Stimulated activated CD4-positive, alpha-beta T cell treated with anti-CD3 and anti-CD28 coated beads, TNF-alpha, amount 100 ng/mL, for 4 hours (primary cell): ENCODE results near the gene CACNG5.
"Not testable (repeated sequence)": the region's sequence is repeated elsewhere in the genome, so short reads cannot be mapped to it uniquely, and the experiment has no call there.

Experiments used
- DNase-seq, 3 experiments: peaks; one replicate each; pipeline ENCODE4 v3.0.0-alpha.2; 2020; ENCODE audit warnings: low read depth in 3 of 3

CACNG5 gene

GRCh38 chr17:66849851-66850580, 15.1 kb downstream of the CACNG5 start:
- DNase-seq = no peak

DNA sequence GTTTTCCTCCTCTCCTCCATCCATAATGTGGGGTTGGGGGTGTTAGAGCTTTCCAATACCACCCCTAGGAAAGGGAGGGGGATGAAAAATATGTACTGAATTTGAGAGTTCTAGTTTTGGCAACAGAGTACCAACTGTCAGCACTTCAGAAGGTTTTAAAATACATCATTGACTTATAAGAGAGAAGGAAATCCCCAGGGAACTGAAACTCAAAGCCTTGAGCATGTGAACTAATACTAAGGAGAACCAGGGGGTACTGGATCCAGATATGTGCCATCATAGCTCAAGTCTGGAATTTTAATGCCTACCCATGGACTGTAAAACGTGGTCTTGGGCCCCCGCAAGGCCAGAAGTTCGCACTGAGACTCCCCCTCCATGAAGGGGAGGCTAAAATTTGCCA, 15.8 kb downstream of the CACNG5 start:
- no peak for DNase-seq

- DNase-seq = no peak
Observed at GRCh38 chr17:66855204-66855603, 20.3 kb downstream of the CACNG5 start.

DNA sequence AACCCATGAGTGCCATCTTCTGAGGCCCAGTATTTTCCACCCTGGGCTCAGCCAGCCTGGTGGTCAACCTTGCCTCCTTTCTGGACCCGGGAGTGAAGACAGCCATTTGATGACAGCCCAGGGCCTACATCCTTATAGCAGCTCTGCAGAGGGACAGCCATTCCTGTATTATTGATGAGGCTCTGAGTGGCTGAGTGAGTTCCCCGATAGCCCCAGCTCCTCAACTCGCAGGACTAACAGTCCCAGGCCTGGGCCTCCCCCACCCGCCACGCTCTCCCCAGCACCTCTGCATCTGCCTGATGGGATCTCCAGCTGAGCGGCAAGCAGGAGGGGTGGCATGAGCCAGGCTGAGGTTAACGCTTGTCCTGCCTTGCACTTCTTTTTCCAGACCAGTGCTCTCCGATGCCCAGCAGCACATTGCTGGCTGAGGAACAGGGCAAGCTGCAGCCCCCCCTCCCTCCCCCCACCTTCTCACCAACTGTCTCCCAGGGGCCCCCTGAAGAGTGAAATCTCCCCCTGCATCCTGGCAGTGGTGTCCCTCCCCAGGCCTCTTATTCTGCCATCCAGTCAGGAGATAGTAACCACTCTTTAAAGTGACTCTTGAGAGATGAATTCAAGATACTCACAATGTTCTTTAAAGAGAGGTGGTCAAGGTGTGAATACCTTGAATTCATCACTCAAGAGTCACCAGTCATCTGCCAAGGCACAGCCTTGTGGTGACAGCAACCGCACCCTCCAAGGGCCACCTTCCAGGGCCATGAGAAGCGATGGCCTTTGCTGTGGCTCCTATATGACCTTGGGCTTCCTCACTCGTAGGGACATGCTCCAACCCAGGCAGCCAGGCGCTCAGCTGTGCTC, 23.5 kb downstream of the CACNG5 start:
- no peak for DNase-seq

DNA sequence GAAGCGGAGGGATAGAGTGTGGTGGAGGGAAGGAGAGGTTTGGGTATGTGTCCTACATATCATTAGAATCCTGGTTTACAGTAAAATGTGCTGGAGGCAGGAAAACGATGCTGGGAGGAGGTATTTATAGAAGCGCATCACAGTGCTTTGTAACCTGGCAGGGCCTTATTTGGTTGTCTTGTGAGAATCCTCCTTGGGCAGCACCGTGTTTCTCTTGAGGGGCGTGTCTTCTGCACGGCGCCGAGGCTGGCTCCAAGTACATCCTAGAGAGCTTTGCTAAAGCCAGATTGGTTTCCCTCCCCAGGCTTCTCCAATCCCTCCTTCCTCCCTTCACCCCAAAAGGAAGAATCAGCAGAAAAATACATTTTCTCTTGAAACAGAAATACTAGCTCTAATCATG, 24.4 kb downstream of the CACNG5 start:
- DNase-seq = no peak

DNA sequence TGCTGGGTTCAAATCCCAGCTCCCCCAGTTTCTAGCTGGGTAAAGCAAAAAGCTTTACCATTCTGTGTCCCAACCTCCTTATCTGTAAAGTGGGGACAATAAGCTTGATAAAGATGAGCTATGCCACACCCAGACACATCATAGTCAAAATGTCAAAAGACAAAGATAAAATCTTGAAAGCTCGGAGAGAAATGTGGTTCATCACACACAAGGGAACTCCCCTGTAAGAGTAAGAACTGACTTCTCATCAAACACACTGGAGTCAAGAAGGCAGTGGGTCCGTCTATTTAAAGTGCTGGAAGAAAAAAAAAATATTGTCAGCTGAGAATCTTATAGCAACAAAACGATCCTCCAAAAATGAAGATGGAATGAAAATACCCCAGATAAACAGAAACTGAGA, 25.3 kb downstream of the CACNG5 start:
- DNase-seq = no peak

DNA sequence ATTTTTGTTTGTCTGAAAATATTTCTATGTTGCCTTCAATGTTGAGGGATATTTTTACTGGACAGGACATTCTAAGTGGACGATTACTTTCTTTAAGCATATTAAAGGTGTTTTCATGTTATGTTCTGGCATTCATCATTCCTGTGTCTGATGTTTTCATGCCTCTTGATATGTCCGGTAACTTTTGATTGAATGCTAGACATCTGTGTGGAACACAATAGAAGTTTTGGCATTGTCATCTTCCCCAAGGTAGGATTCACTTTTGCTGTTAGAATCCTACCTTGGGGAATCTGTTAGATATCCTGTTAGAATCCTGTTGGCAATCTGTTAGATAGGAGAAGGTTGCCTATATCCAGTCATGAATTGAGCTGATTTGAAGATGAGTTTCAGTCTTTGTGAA, 28.9 kb downstream of the CACNG5 start:
- no peak for DNase-seq

DNA sequence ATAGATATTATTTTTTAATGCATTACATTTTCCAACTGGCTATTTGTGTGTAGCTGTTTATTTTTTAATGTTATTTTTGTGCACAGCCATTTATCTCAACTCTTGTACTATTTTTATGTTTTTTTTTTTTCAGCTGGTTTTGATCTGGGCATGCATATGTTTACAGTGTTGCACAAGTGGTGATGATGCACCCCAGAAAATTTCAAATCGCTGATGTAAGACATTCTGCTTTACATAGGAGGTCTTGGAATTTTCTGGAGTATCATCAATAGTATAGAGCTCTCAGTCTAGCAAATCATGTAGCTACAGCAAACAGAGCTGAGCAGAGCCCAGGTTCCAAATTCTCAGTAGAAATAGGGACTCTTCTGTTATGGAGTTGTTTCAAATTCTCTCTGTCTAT, 30.2 kb downstream of the CACNG5 start:
- DNase-seq = no peak

- DNase-seq = no peak
Observed at GRCh38 chr17:66873962-66874361, 39.0 kb downstream of the CACNG5 start.

GRCh38 chr17:66884931-66885330, 50.0 kb downstream of the CACNG5 start:
- DNase-seq = no peak

- no peak for DNase-seq
Observed at GRCh38 chr17:66885417-66885816, 50.5 kb downstream of the CACNG5 start.

GRCh38 chr17:66889480-66890230, 54.7 kb downstream of the CACNG5 start:
- no peak for DNase-seq

DNA sequence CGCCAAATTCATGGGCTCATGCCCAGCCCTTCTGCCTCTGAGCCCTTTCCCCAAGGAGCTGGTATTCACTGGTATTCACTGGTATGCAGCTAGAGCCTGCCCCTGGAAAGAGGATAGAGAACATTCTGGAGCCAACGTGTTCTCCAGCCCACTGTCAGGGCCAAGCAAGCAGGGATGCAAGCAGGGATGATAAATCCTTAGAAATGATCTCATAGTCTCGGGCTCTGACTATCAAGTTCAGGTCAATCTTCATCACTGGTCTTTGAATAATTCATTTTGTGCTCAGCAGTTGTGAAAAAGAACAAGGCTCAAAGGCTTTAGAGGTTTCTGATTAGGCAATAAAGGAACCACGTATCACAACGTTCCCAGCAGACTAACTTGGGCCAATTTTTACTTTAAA, 57.3 kb downstream of the CACNG5 start:
- DNase-seq = no peak

GRCh38 chr17:66893382-66893781, 58.5 kb downstream of the CACNG5 start:
- no peak for DNase-seq

- no peak for DNase-seq
Observed at GRCh38 chr17:66893863-66894262, 58.9 kb downstream of the CACNG5 start.

DNA sequence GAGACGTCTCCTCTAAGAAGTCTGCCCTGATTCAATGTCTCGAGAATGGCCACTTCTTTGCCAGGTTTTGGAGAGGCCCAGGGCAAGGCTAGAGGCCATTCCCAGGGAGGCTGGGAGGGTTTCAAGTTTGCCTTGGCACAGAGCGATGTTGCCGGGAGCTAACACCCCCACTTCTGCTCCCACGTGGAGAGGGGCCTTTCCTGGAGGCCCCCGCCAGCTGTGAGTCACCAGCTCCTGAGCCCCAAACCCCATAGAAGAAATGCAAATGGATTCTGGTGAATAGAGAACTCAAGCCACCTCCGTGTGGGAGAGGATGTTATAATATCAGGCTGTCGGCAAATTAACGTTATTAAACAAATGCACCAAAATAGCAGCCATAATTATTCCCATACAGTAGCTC, 62.2 kb downstream of the CACNG5 start:
- DNase-seq = no peak

GRCh38 chr17:66898536-66898935, 63.6 kb downstream of the CACNG5 start:
- DNase-seq = no peak

- no peak for DNase-seq
Observed at GRCh38 chr17:66900126-66901010, 65.5 kb downstream of the CACNG5 start.

DNA sequence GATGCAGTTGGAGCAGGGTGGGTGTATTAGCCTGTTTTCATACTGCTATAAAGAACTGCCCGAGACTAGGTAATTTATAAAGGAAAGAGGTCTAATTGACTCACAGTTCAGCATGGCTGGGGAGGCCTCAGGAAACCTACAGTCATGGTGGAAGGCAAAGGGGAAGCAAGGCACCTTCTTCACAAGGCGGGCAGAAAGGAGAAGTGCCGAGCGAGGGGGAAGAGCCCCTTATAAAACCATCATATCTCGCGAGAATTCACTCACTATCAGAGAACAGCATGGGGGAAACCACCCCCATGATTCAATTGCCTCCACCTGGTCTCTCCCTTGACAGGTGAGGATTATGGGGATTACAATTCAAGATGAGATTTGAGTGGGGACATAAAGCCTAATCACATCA, 68.4 kb downstream of the CACNG5 start:
- not testable (repeated sequence) for DNase-seq

- no peak for DNase-seq
Observed at GRCh38 chr17:66903781-66904180, 68.9 kb downstream of the CACNG5 start.
